Measurements from ENCODE around the gene C14orf119. TPM values are rescaled to one million over a fixed set of nuclear protein-coding genes. Genes with fewer than 3 reads are reported as not detected.

Gene C14orf119
- total RNA-seq, 1 donor from 2014 or later, result 41.0 TPM

GRCh38 chr14:23146351-23146910 is 51.1 kb downstream of the C14orf119 start:
- no peak for DNase-seq (ENCODE audit: extremely low read depth, low read depth, low spot score)

GRCh38 chr14:23146980-23147379 is 51.7 kb downstream of the C14orf119 start:
- DNase-seq (ENCODE audit: extremely low read depth, low read depth, low spot score), result no peak

- no peak for DNase-seq (ENCODE audit: extremely low read depth, low read depth, low spot score)
Observed at GRCh38 chr14:23147676-23148075, 52.4 kb downstream of the C14orf119 start.

GRCh38 chr14:23148591-23149249 is 53.4 kb downstream of the C14orf119 start:
- DNase-seq (ENCODE audit: extremely low read depth, low read depth, low spot score), result no peak

- no peak for DNase-seq (ENCODE audit: extremely low read depth, low read depth, low spot score)
Observed at GRCh38 chr14:23149745-23150144, 54.4 kb downstream of the C14orf119 start.

Other genes with a start within 250 kb of the C14orf119 start
- gene LRP10, start 223.8 kb upstream of the C14orf119 start, total RNA-seq, result 187 and 195 TPM in 2 replicates
- gene REM2, start 212.3 kb upstream of the C14orf119 start, total RNA-seq, result not detected in 2 replicates
- gene RBM23, start 176.4 kb upstream of the C14orf119 start, total RNA-seq, result 59.1 and 65.2 TPM in 2 replicates
- gene PRMT5, start 166.1 kb upstream of the C14orf119 start, total RNA-seq, result 44.9 and 56.0 TPM in 2 replicates
- gene HAUS4, start 138.4 kb upstream of the C14orf119 start, total RNA-seq, result 25.4 and 38.7 TPM in 2 replicates
- gene AJUBA, start 113.0 kb upstream of the C14orf119 start, total RNA-seq, result 46.5 and 51.0 TPM in 2 replicates
- gene C14orf93, start 85.4 kb upstream of the C14orf119 start, total RNA-seq, result 5.6 and 6.6 TPM in 2 replicates
- gene PSMB5, start 60.6 kb upstream of the C14orf119 start, total RNA-seq, result 244 and 335 TPM in 2 replicates
- not detected in 2 replicates for gene PSMB11, start 53.3 kb upstream of the C14orf119 start, total RNA-seq
- gene CDH24, start 38.0 kb upstream of the C14orf119 start, total RNA-seq, result 8.9 and 11.9 TPM in 2 replicates
- 91.2 and 142 TPM in 2 replicates for gene ACIN1, start 369 bp upstream of the C14orf119 start, total RNA-seq
- not detected in 2 replicates for gene CIROP, start 9.5 kb downstream of the C14orf119 start, total RNA-seq
- not detected in 2 replicates for gene CEBPE, start 23.8 kb downstream of the C14orf119 start, total RNA-seq
- gene SLC7A8, start 88.2 kb downstream of the C14orf119 start, total RNA-seq, result 0.29 TPM in 1 of 2 replicates, not detected in the other
- not detected in 2 replicates for gene RNF212B, start 142.4 kb downstream of the C14orf119 start, total RNA-seq
- 13.8 and 14.6 TPM in 2 replicates for gene HOMEZ, start 190.6 kb downstream of the C14orf119 start, total RNA-seq
- 1.3 and 4.7 TPM in 2 replicates for gene PPP1R3E, start 207.4 kb downstream of the C14orf119 start, total RNA-seq
- 12.6 and 23.5 TPM in 2 replicates for gene BCL2L2, start 211.3 kb downstream of the C14orf119 start, total RNA-seq
- gene PABPN1, start 226.0 kb downstream of the C14orf119 start, total RNA-seq, result 60.7 and 79.2 TPM in 2 replicates